Measurements from ENCODE around the gene CRELD2.

DNA sequence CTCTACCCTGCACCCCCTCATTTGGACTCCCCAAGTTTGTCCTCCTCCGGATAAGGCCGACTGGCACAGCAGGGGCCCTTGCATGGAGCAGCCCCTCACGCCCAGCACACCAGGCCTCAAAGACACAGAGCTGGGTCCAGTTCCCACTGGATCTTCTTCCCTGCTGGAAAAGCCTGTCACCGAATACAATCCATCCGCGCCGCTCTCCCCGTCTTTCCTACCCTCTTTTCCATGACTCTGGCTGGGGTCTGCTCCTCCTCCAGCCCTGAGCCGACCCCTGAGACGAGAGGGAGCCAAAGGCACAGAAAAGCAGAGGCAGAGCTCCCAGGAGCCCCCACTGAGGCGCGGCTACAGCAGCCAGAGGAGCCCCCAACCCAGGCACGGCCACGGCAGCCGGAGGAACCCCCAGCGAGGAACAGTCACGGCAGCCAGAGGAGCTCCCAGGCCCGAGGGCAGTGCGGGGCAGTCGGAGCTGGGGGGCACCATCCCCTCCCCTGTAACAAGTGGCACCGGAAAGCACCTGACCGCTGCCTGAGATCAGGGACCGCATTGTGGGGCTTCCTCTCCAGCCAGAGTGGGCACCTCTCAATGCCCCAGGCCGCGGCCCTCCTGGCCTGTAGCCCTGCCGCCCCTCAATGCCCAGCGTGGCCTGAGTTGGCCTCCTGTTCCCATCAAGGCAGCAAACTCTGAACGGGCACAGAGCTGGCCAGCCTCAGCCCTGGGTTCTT is 12.2 kb upstream of the CRELD2 start:
- TF ChIP-seq NR2F2 (IDR thresholded peaks at IDR 0.05; ENCODE audit: borderline replicate concordance, low read depth) = no peak
- no peak for TF ChIP-seq GLI4 (CRISPR knock-in tag; IDR thresholded peaks at IDR 0.05; ENCODE audit: borderline replicate concordance)

Data from HepG2 (cell line).